Measurements from ENCODE around the gene SYNPO2.

GRCh38 chr4:118858779-118859178 is 29.9 kb upstream of the SYNPO2 start:
- TF ChIP-seq POLR2A (IDR thresholded peaks at IDR 0.05; ENCODE audit: low read depth, low read length) (no peak), POLR2AphosphoS5 (IDR thresholded peaks at IDR 0.05; ENCODE audit: low read depth, low read length) (no peak), TAF1 (IDR thresholded peaks at IDR 0.05; ENCODE audit: borderline replicate concordance, low read depth, low read length) (no peak)
